GM12878 (cell line): ENCODE measurements around the gene KRT10. TPM values are rescaled to one million over a fixed set of nuclear protein-coding genes. Genes with fewer than 3 reads are reported as not detected.
"Not testable (repeated sequence)": the region's sequence is repeated elsewhere in the genome, so short reads cannot be mapped to it uniquely, and the experiment has no call there.

Experiments
- ATAC-seq: fragments of 200-7000 bp; cut with Tn5 transposase; 3 replicates; pipeline ENCODE4 v1.9.1; 2020; ENCODE audit warnings: mild to moderate bottlenecking, moderate library complexity
- BruUV-seq: library from RNA; stranded (reverse); fragments of 400-500 nt; replicated peaks from 2 replicates; lab custom pipeline; 2021; lab: Mats Ljungman, UMichigan
- CTCF ChIA-PET: fragments of 300-600 bp; sonication (Branson Sonifier 250); formaldehyde crosslinking; extraction: SDS; loops from one replicate; lab custom pipeline; 2021; ENCODE audit warnings: inconsistent platforms; lab: Yijun Ruan, JAX
- POLR2A ChIA-PET: fragments of 350-600 bp; formaldehyde crosslinking; extraction: SDS; loops from one replicate; lab custom pipeline; 2021; ENCODE audit warnings: inconsistent platforms; lab: Charles Lee
- RAD21 ChIA-PET: fragments of 300-600 bp; sonication (Branson Sonifier 250); formaldehyde crosslinking; loops from one replicate; lab custom pipeline; 2023; ENCODE audit warnings: antibody characterized with exemption; ENCODE audit not compliant: unreplicated experiment; lab: Charles Lee
- SMC1A ChIA-PET: fragments of 300-600 bp; sonication (Branson Sonifier 250); formaldehyde crosslinking; loops from one replicate; lab custom pipeline; 2023; ENCODE audit not compliant: unreplicated experiment, uncharacterized antibody; lab: Charles Lee
- DNase-seq: peaks from one replicate; pipeline ENCODE4 v3.0.0-alpha.2; 2011; ENCODE audit warnings: low read depth, low spot score
- FAIRE-seq: peaks from 3 replicates; lab custom pipeline; 2011; peaks lifted over from hg19 to GRCh38; lab: Jason Lieb, UNC
- H2AFZ ChIP-seq: 2 replicates; pipeline ENCODE4 v1.6.0; 2011; ENCODE audit warnings: low read depth, low read length, control low read depth; ENCODE audit not compliant: control insufficient read depth
- H3K27ac ChIP-seq: 2 replicates; pipeline ENCODE4 v1.5.1; 2011; ENCODE audit warnings: control low read depth; ENCODE audit not compliant: control insufficient read depth, insufficient read depth
- H3K27me3 ChIP-seq, 2 experiments: replicated peaks in 1 of 2; 2 replicates each; pipeline versions ENCODE4 v1.6.0 to v1.6.1; 2011; ENCODE audit warnings: low read length in 1 of 2; ENCODE audit not compliant: control insufficient read depth in 2 of 2, insufficient read depth in 2 of 2
- H3K36me3 ChIP-seq, 2 experiments: 2 replicates each; pipeline ENCODE4 v1.5.1; 2011; ENCODE audit warnings: low read length in 1 of 2; ENCODE audit not compliant: control insufficient read depth in 2 of 2, insufficient read depth in 2 of 2
- H3K4me1 ChIP-seq: 2 replicates; pipeline ENCODE4 v1.6.1; 2011; ENCODE audit warnings: mild to moderate bottlenecking, low read length, moderate library complexity, mixed read lengths; ENCODE audit not compliant: control insufficient read depth, insufficient read depth
- H3K4me2 ChIP-seq: 2 replicates; pipeline ENCODE4 v1.6.0; 2011; ENCODE audit warnings: control low read depth; ENCODE audit not compliant: control insufficient read depth, insufficient read depth
- H3K4me3 ChIP-seq: fragments of 200-600 bp; sonication (generic); 2 replicates; pipeline ENCODE4 v1.5.1; 2016
- H3K79me2 ChIP-seq: 2 replicates; pipeline ENCODE4 v1.6.0; 2011; ENCODE audit warnings: low read length; ENCODE audit not compliant: control insufficient read depth, insufficient read depth
- H3K9ac ChIP-seq: 2 replicates; pipeline ENCODE4 v1.8.0; 2011; ENCODE audit warnings: low read length, control low read depth, mixed read lengths; ENCODE audit not compliant: control insufficient read depth, insufficient read depth
- H3K9me3 ChIP-seq: replicated peaks from 3 replicates; pipeline ENCODE4 v1.5.1; 2011; ENCODE audit warnings: mild to moderate bottlenecking, low read length; ENCODE audit not compliant: control insufficient read depth, insufficient read depth
- H4K20me1 ChIP-seq: 2 replicates; pipeline ENCODE4 v1.6.0; 2011; ENCODE audit not compliant: control insufficient read depth, insufficient read depth
- CEBPB ChIP-seq, 2 experiments: fragments of 150-350 bp in 1 of 2; IDR thresholded peaks; 2 replicates each; pipeline ENCODE4 v1.6.1; 2012 to 2014; ENCODE audit warnings: low read depth in 2 of 2, low read length in 2 of 2, borderline replicate concordance in 1 of 2, inconsistent platforms in 1 of 2
- E2F4 ChIP-seq: IDR thresholded peaks from 2 replicates; pipeline ENCODE4 v1.6.1; 2012; ENCODE audit warnings: low read depth, low read length, improper control_type of control experiment
- E2F8 ChIP-seq: fragments of 450-650 bp; IDR thresholded peaks from 2 replicates; pipeline ENCODE4 v1.6.1; 2018; ENCODE audit warnings: mild to moderate bottlenecking, low read depth, moderate library complexity; ENCODE audit not compliant: partially characterized antibody
- ESRRA ChIP-seq: IDR thresholded peaks from 2 replicates; pipeline ENCODE4 v1.6.1; 2012; ENCODE audit warnings: mild to moderate bottlenecking, low read length, improper control_type of control experiment
- FOXK2 ChIP-seq: fragments of 450-650 bp; IDR thresholded peaks from 2 replicates; pipeline ENCODE4 v1.6.1; 2017; ENCODE audit warnings: mild to moderate bottlenecking, moderate library complexity
- LARP7 ChIP-seq: fragments of 450-650 bp; IDR thresholded peaks from 2 replicates; pipeline ENCODE4 v1.6.1; 2017; ENCODE audit warnings: mild to moderate bottlenecking
- NRF1 ChIP-seq: conservative IDR thresholded peaks from 2 replicates; pipeline ENCODE4 v1.6.1; 2011; ENCODE audit warnings: mild to moderate bottlenecking, low read depth, low read length, improper control_type of control experiment
- PAX8 ChIP-seq: fragments of 450-650 bp; IDR thresholded peaks from 2 replicates; pipeline ENCODE4 v1.6.1; 2017; ENCODE audit warnings: mild to moderate bottlenecking, moderate library complexity
- RELB ChIP-seq: fragments of 450-650 bp; IDR thresholded peaks from 2 replicates; pipeline ENCODE4 v1.6.1; 2017; ENCODE audit warnings: low read depth, mild to moderate bottlenecking, moderate library complexity
- WGBS: methylation state at CpG from one replicate; pipeline ENCODE4 v1.1.6; 2016; ENCODE audit warnings: low lambda C conversion rate; ENCODE audit not compliant: insufficient replicate concordance, insufficient coverage; ENCODE audit errors: missing lambda C conversion rate; 5-methylcytosine and 5-hydroxymethylcytosine counted together
- in situ Hi-C: fragments of 300-500 bp; cut with MboI; formaldehyde crosslinking; loops from 9 replicates; pipeline ENCODE4 v1.14.3; 2018; ENCODE audit warnings: mixed read lengths
- intact Hi-C: fragments of 100-400 bp; cut with micrococcal nuclease; formaldehyde crosslinking; loops from one replicate; pipeline ENCODE4 v1.14.2; 2022; ENCODE audit not compliant: unreplicated experiment
- polyA plus RNA-seq, 11 experiments: library from polyadenylated mRNA; depleted of rRNA in 4 of 11; unstranded in 6 of 11; stranded (reverse) in 5 of 11; fragments of >200 nt; fragmentation: Nextera tagmentation in 4 of 11; fragmentation: Illumina TruSeq in 1 of 11; extraction: Ambion mirVana in 4 of 11; extraction: Trizol in 1 of 11; gene quantifications; 1 replicate in 1 of 11; 2 replicates in 10 of 11; pipeline versions ENCODE4 v1.2.1 to v1.2.3, GENCODE V29; 2011 to 2016; ENCODE audit warnings: inconsistent platforms in 2 of 11, missing spikeins in 2 of 11, low read depth in 1 of 11
- total RNA-seq, 4 experiments: library from RNA; depleted of rRNA in 3 of 4; stranded (reverse); fragments of >200 nt in 3 of 4; fragmentation: Illumina TruSeq in 1 of 4; extraction: Trizol in 1 of 4; gene quantifications; 2 replicates each; pipeline versions ENCODE4 v1.2.1 to v1.2.3, GENCODE V29; 2013 to 2021

Gene KRT10
- total and polyA plus RNA-seq, 10 of the 15 experiments (the other 5 are each of a cell fraction or from before 2014, with no cell fraction given), result 10.8 to 98.5 (median 23.9) TPM

- intact Hi-C loops, result loop anchor here (5.0 kb wide), 3 partner anchors 57 to 803 kb away; no protein-coding TSS in a partner anchor
- no peaks in the 10 kb centered on the region for H4K20me1 ChIP-seq
- POLR2A ChIA-PET, result no interaction called here
- no peak overlapping the region for H3K27ac ChIP-seq
- FAIRE-seq, result no peak
- no peak overlapping the region for H2AFZ ChIP-seq
- WGBS, result 0% methylated on average over 2 of the region's 2 CpGs
- SMC1A ChIA-PET, result interaction anchor here (1.0 kb wide), 1 partner anchor 804 kb away, joined by 3 read pairs; no protein-coding TSS in a partner anchor
- BruUV-seq, result no TSS peak
- H3K4me3 ChIP-seq, result no peak overlapping the region
- H3K9me3 ChIP-seq, result no peaks in the 10 kb centered on the region
- CTCF ChIA-PET, result interaction anchor here (1.1 to 2.4 kb wide), 3 partner anchors 23 to 803 kb away, joined by 3 to 9 read pairs (median 3); no protein-coding TSS in a partner anchor
- RAD21 ChIA-PET, result interaction anchor here (1.2 to 2.5 kb wide), 3 partner anchors 50 to 690 kb away, joined by 3 to 8 read pairs (median 6); no protein-coding TSS in a partner anchor
- DNase-seq, result no peak
- in situ Hi-C loops, result no loop called here
- H3K9ac ChIP-seq, result no peak overlapping the region
- no peak for ATAC-seq
- no peaks in the 10 kb centered on the region for H3K36me3 ChIP-seq
- peaks cover 0 to 4% of the 10 kb centered on the region in 2 experiments; a peak in 3 of 4 replicates for H3K27me3 ChIP-seq
- no peaks in the 10 kb centered on the region for H3K4me1 ChIP-seq
- H3K4me2 ChIP-seq, result no peak overlapping the region
- no peaks in the 10 kb centered on the region for H3K79me2 ChIP-seq
- TF ChIP-seq NRF1 (no peak), PAX8 (no peak), E2F4 (no peak), LARP7 (no peak), E2F8 (no peak), ESRRA (no peak), RELB (no peak), FOXK2 (no peak), CEBPB (IDR thresholded peaks at IDR 0.05; ENCODE audit: borderline replicate concordance in 1 of 2, low read depth in 2 of 2, low read length in 2 of 2) (no peak)
Observed at GRCh38 chr17:40859536-40859935, 37.1 kb upstream of the KRT10 start.

GRCh38 chr17:40858667-40859066 lies 36.3 kb upstream of the KRT10 start:
- H3K27me3 ChIP-seq, H3K36me3 ChIP-seq, H3K4me3 ChIP-seq, ATAC-seq, H3K27ac ChIP-seq, in situ Hi-C loops, H3K9ac ChIP-seq, FAIRE-seq, H4K20me1 ChIP-seq, DNase-seq, H3K4me2 ChIP-seq, H3K9me3 ChIP-seq, H3K4me1 ChIP-seq, BruUV-seq, H2AFZ ChIP-seq, H3K79me2 ChIP-seq: not testable (repeated sequence)
- intact Hi-C loops, result loop anchor here (5.0 kb wide), 3 partner anchors 56 to 804 kb away; no protein-coding TSS in a partner anchor
- ChIA-PET CTCF (interaction anchor here (0.9 to 2.4 kb wide), 9 partner anchors 12 to 807 kb away, joined by 3 to 9 read pairs (median 3); no protein-coding TSS in a partner anchor), POLR2A (interaction anchor here (0.6 kb wide), 1 partner anchor 459 kb away, joined by 3 read pairs; no protein-coding TSS in a partner anchor), SMC1A (interaction anchor here (0.6 to 1.2 kb wide), 4 partner anchors 11 to 804 kb away, joined by 3 read pairs; no protein-coding TSS in a partner anchor), RAD21 (interaction anchor here (1.0 to 2.5 kb wide), 4 partner anchors 243 to 804 kb away, joined by 3 to 8 read pairs (median 5); no protein-coding TSS in a partner anchor)
- WGBS, result 18% methylated on average over 2 of the region's 2 CpGs
